SJSA1 (cell line): Measurements from ENCODE around the gene TRIM22. TPM values are rescaled to one million over a fixed set of nuclear protein-coding genes. Genes with fewer than 3 reads are reported as not detected.
"Not testable (repeated sequence)": the region's sequence is repeated elsewhere in the genome, so short reads cannot be mapped to it uniquely, and the experiment has no call there.

Experiments used
- DNase-seq, 2 experiments: peaks; one replicate each; pipeline ENCODE4 v3.0.0-alpha.2; 2015 to 2020; ENCODE audit warnings: low spot score in 2 of 2, low read depth in 1 of 2
- H3K27ac ChIP-seq: fragments of 250-450 bp; sonication (Bioruptor Pico); 2 replicates; pipeline ENCODE4 v1.5.1; 2020; ENCODE audit warnings: mild to moderate bottlenecking, moderate library complexity
- H3K27me3 ChIP-seq: fragments of 250-450 bp; sonication (Bioruptor Pico); replicated peaks from 2 replicates; pipeline ENCODE4 v1.5.1; 2020; ENCODE audit warnings: mild to moderate bottlenecking, moderate library complexity
- H3K36me3 ChIP-seq: fragments of 250-450 bp; sonication (Bioruptor Pico); 2 replicates; pipeline ENCODE4 v1.5.1; 2020; ENCODE audit warnings: mild to moderate bottlenecking
- H3K4me1 ChIP-seq: fragments of 250-450 bp; sonication (Bioruptor Pico); replicated peaks from 2 replicates; pipeline ENCODE4 v1.6.1; 2021; ENCODE audit warnings: mild to moderate bottlenecking
- H3K4me3 ChIP-seq: fragments of 250-450 bp; sonication (Bioruptor Pico); 2 replicates; pipeline ENCODE4 v1.5.1; 2020; ENCODE audit warnings: mild to moderate bottlenecking
- H3K9me3 ChIP-seq: fragments of 250-450 bp; sonication (Bioruptor Pico); replicated peaks from 2 replicates; pipeline ENCODE4 v1.5.1; 2020; ENCODE audit warnings: mild to moderate bottlenecking
- total RNA-seq: library from RNA; depleted of rRNA; stranded (reverse); fragments of >200 nt; shearing (Covaris generic); gene quantifications from 2 replicates; pipeline ENCODE4 v1.2.3, GENCODE V29; 2014

The TRIM22 gene
- total RNA-seq, 1 experiment from 2014 or later = 142 TPM

- H3K4me3 ChIP-seq, H3K27me3 ChIP-seq, H3K27ac ChIP-seq, DNase-seq, H3K9me3 ChIP-seq: not testable (repeated sequence)
- H3K36me3 ChIP-seq = peaks cover 50% of the 10 kb centered on the region
- peaks cover 12% of the 10 kb centered on the region for H3K4me1 ChIP-seq
Measured at GRCh38 chr11:5682890-5683441, 6.6 kb upstream of the TRIM22 start.

- H3K36me3 ChIP-seq = peaks cover 44% of the 10 kb centered on the region
- peak overlapping the region; percentile 96 for H3K27ac ChIP-seq
- H3K9me3 ChIP-seq, DNase-seq, H3K27me3 ChIP-seq: not testable (repeated sequence)
- H3K4me3 ChIP-seq = peak overlapping the region; percentile 40
- H3K4me1 ChIP-seq = peaks cover 12% of the 10 kb centered on the region
Measured at GRCh38 chr11:5683620-5684019, 6.0 kb upstream of the TRIM22 start.

- DNase-seq = no peak
- peak overlapping the region; percentile 40 for H3K4me3 ChIP-seq
- H3K4me1 ChIP-seq = peaks cover 16% of the 10 kb centered on the region
- peaks cover 39% of the 10 kb centered on the region for H3K36me3 ChIP-seq
- no peaks in the 10 kb centered on the region for H3K27me3 ChIP-seq
- H3K27ac ChIP-seq = peak overlapping the region; percentile 96
- no peaks in the 10 kb centered on the region for H3K9me3 ChIP-seq
Measured at GRCh38 chr11:5684036-5684645, 5.4 kb upstream of the TRIM22 start.

GRCh38 chr11:5684646-5685362 is 4.8 kb upstream of the TRIM22 start, which contains the start of gene TRIM5:
TSS of gene TRIM5 (minus strand) at chr11:5685074. CDS start at chr11:5680177, 4,897 bp downstream.
- Histone ChIP-seq H3K36me3 (peaks cover 32% of the 10 kb centered on the region), H3K4me3 (peak within 1 kb of the TSS; percentile 40), H3K4me1 (peaks cover 19% of the 10 kb centered on the region), H3K27ac (peak within 1 kb of the TSS; percentile 96), H3K27me3 (no peaks in the 10 kb centered on the region), H3K9me3 (no peaks in the 10 kb centered on the region)
- DNase-seq = peak; percentile 96 to 99

- H3K27me3 ChIP-seq = no peaks in the 10 kb centered on the region
- no peaks in the 10 kb centered on the region for H3K9me3 ChIP-seq
- DNase-seq = no peak
- H3K27ac ChIP-seq = no peak overlapping the region
- no peak overlapping the region for H3K4me3 ChIP-seq
- peaks cover 20% of the 10 kb centered on the region for H3K4me1 ChIP-seq
- peaks cover 16% of the 10 kb centered on the region for H3K36me3 ChIP-seq
Measured at GRCh38 chr11:5686426-5686825, 3.2 kb upstream of the TRIM22 start.

GRCh38 chr11:5688482-5688881 is 1.1 kb upstream of the TRIM22 start:
- no peak for DNase-seq
- H3K36me3 ChIP-seq = peaks cover 8% of the 10 kb centered on the region; the same call in 1 of the 2 replicates
- no peak overlapping the region for H3K27ac ChIP-seq
- peaks cover 23% of the 10 kb centered on the region for H3K4me1 ChIP-seq
- no peaks in the 10 kb centered on the region for H3K27me3 ChIP-seq
- H3K4me3 ChIP-seq = no peak overlapping the region
- H3K9me3 ChIP-seq = no peaks in the 10 kb centered on the region

- H3K4me3 ChIP-seq = peak overlapping the region; percentile 40
- peak in 1 of 2 experiments; percentile 77 for DNase-seq
- H3K4me1 ChIP-seq = peaks cover 12% of the 10 kb centered on the region
- no peaks in the 10 kb centered on the region for H3K9me3 ChIP-seq
- H3K27me3 ChIP-seq = no peaks in the 10 kb centered on the region
- peak overlapping the region; percentile 89 for H3K27ac ChIP-seq
- peaks cover 17% of the 10 kb centered on the region for H3K36me3 ChIP-seq
Measured at GRCh38 chr11:5690216-5690615, 626 bp downstream of the TRIM22 start.

- Histone ChIP-seq H3K27me3 (no peaks in the 10 kb centered on the region), H3K4me1 (peaks cover 10% of the 10 kb centered on the region), H3K9me3 (no peaks in the 10 kb centered on the region), H3K27ac (peak overlapping the region; percentile 89), H3K4me3 (peak overlapping the region; percentile 40), H3K36me3 (peaks cover 18% of the 10 kb centered on the region)
- peak in 1 of 2 experiments; percentile 73 for DNase-seq
Measured at GRCh38 chr11:5690736-5691135, 1.1 kb downstream of the TRIM22 start.

GRCh38 chr11:5691238-5691963 is 1.8 kb downstream of the TRIM22 start:
- 0 out of 2 replicates have a peak overlapping the region, but pooled peaks have one; percentile 89 for H3K27ac ChIP-seq
- peak overlapping the region; percentile 40 for H3K4me3 ChIP-seq

GRCh38 chr11:5691964-5692361 is 2.4 kb downstream of the TRIM22 start:
- DNase-seq = no peak
- Histone ChIP-seq H3K9me3 (no peaks in the 10 kb centered on the region), H3K27me3 (no peaks in the 10 kb centered on the region), H3K4me1 (peaks cover 10% of the 10 kb centered on the region), H3K36me3 (peaks cover 30% of the 10 kb centered on the region), H3K4me3 (no peak overlapping the region), H3K27ac (no peak overlapping the region)

More at GRCh38 chr11:5691238-5691963, 1.8 kb downstream of the TRIM22 start:
- H3K36me3 ChIP-seq = peaks cover 24% of the 10 kb centered on the region
- peaks cover 10% of the 10 kb centered on the region for H3K4me1 ChIP-seq
- H3K27me3 ChIP-seq, DNase-seq, H3K9me3 ChIP-seq: not testable (repeated sequence)

- H3K36me3 ChIP-seq = peaks cover 52% of the 10 kb centered on the region
- no peaks in the 10 kb centered on the region for H3K27me3 ChIP-seq
- no peak for DNase-seq
- H3K27ac ChIP-seq = no peak overlapping the region
- no peaks in the 10 kb centered on the region for H3K9me3 ChIP-seq
- H3K4me3 ChIP-seq = no peak overlapping the region
- peaks cover 4% of the 10 kb centered on the region for H3K4me1 ChIP-seq
Measured at GRCh38 chr11:5694642-5695041, 5.1 kb downstream of the TRIM22 start.

- H3K27ac ChIP-seq = no peak overlapping the region
- H3K27me3 ChIP-seq = no peaks in the 10 kb centered on the region
- H3K4me3 ChIP-seq = no peak overlapping the region
- peaks cover 4% of the 10 kb centered on the region for H3K4me1 ChIP-seq
- peaks cover 55% of the 10 kb centered on the region for H3K36me3 ChIP-seq
- no peaks in the 10 kb centered on the region for H3K9me3 ChIP-seq
- DNase-seq = no peak
Measured at GRCh38 chr11:5695580-5695979, 6.0 kb downstream of the TRIM22 start.

- Histone ChIP-seq H3K4me3 (no peak overlapping the region), H3K27me3 (no peaks in the 10 kb centered on the region), H3K4me1 (peaks cover 4% of the 10 kb centered on the region), H3K9me3 (no peaks in the 10 kb centered on the region), H3K36me3 (peaks cover 61% of the 10 kb centered on the region), H3K27ac (no peak overlapping the region)
- no peak for DNase-seq
Measured at GRCh38 chr11:5696210-5696609, 6.6 kb downstream of the TRIM22 start.
